Measurements from ENCODE around the gene AMDHD2. TPM values are rescaled to one million over a fixed set of nuclear protein-coding genes. Genes with fewer than 3 reads are reported as not detected.

The AMDHD2 gene
- total RNA-seq, 4 donors from 2014 or later = 30.2 to 115 (median 52.4) TPM

DNA sequence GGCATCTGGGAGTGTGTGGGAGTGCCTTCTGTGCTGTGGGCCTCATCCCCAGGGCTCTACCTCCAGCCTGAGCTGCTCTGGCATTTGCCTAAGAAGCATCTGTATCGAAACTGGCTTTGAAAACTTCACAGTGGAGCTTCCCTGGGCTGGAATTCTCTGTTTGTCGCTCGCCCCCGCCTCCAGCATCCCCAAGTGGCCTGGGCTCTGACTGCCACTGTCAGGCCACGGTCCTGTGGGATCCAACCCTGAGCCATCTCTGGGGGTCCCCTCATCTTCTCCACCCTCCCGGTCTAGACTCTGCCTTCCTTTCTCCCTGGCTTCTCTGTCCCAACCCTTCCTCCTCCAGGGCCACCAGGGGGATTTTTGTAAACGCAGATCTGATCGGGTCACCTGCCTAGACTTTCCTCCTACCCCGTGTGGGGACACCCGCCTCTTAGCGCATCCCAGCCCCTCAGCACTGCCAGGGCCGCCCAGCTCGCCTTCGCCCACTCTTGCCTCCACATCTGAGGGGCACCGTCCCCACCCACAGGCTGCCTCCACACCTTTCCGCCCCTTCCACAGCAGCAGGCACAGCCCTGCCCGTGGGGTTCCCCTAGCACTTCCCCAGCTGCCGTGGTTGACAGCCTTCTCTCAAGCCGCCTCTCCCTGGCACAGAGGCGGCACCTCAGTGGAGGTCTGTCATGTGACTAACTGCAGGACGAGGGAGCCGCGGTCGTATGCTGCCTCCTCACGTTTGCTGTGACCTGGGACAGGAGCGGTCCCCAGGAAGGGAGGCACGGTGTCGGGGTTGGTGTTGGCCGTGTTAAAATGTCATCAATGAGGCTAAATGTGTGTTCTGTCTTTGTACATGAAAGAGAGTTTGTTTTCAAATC is 33.3 kb upstream of the AMDHD2 start:
- no peaks in the 10 kb centered on the region for H3K36me3 ChIP-seq
- H3K27ac ChIP-seq = no peak overlapping the region
- peak; percentile 75 for DNase-seq
- intact Hi-C loops (cut with DNase I; ENCODE audit: low total_unique reads) (no loop called here), in situ Hi-C loops (cut with MboI; ENCODE audit: low pct_ligation_motif_present in 1 of 4, low pct_unique_long_range_greater_than_20kb in 1 of 4, low sequenced_read_pairs in 3 of 4) (loop anchor here in 3 of 4 donors (25.0 kb wide), 3 partner anchors 150 to 325 kb away; partner anchors contain the start of genes ABCA3 (in 2 of the 3), CASKIN1 (in 1 of the 3) and TRAF7 (in 1 of the 3))
- no peaks in the 10 kb centered on the region for H3K27me3 ChIP-seq
- peaks cover 8 to 30% (median 10%) of the 10 kb centered on the region in 4 donors for H3K4me1 ChIP-seq
- H3K4me3 ChIP-seq = no peak overlapping the region
- TF ChIP-seq, protein P1, sequence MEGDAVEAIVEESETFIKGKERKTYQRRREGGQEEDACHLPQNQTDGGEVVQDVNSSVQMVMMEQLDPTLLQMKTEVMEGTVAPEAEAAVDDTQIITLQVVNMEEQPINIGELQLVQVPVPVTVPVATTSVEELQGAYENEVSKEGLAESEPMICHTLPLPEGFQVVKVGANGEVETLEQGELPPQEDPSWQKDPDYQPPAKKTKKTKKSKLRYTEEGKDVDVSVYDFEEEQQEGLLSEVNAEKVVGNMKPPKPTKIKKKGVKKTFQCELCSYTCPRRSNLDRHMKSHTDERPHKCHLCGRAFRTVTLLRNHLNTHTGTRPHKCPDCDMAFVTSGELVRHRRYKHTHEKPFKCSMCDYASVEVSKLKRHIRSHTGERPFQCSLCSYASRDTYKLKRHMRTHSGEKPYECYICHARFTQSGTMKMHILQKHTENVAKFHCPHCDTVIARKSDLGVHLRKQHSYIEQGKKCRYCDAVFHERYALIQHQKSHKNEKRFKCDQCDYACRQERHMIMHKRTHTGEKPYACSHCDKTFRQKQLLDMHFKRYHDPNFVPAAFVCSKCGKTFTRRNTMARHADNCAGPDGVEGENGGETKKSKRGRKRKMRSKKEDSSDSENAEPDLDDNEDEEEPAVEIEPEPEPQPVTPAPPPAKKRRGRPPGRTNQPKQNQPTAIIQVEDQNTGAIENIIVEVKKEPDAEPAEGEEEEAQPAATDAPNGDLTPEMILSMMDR (IDR thresholded peaks at IDR 0.05) = peak in 4 of 5 experiments; percentile 21 to 61 (median 32)
- TF ChIP-seq EP300 (IDR thresholded peaks at IDR 0.05; ENCODE audit: low read depth) = no peak
- no peaks in the 10 kb centered on the region for H3K9me3 ChIP-seq
- 59% methylated on average over 29 of the region's 29 CpGs; no CpG with 5 or more reads in 1 of the 2 donors for WGBS, 2 donors (ENCODE audit: low coverage in 1 of 2)

DNA sequence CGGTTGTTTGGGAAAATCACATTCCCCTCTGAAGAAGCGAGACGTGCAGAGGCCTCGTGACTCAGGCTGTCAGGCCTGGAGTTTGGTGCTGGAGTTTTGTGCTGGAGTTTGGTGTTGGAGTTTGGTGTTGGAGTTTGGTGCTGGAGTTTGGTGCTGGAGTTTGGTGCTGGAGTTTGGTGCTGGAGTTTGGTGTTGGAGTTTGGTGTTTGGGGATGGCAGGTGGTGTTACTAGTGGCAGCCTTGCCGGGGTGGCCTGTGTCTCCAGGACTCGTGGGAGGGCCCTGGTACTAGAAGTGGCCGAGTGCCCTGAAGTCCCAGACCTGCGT is 32.7 kb upstream of the AMDHD2 start:
- Histone ChIP-seq H3K4me1 (peaks cover 8 to 31% (median 10%) of the 10 kb centered on the region in 4 donors), H3K36me3 (no peaks in the 10 kb centered on the region)

DNA sequence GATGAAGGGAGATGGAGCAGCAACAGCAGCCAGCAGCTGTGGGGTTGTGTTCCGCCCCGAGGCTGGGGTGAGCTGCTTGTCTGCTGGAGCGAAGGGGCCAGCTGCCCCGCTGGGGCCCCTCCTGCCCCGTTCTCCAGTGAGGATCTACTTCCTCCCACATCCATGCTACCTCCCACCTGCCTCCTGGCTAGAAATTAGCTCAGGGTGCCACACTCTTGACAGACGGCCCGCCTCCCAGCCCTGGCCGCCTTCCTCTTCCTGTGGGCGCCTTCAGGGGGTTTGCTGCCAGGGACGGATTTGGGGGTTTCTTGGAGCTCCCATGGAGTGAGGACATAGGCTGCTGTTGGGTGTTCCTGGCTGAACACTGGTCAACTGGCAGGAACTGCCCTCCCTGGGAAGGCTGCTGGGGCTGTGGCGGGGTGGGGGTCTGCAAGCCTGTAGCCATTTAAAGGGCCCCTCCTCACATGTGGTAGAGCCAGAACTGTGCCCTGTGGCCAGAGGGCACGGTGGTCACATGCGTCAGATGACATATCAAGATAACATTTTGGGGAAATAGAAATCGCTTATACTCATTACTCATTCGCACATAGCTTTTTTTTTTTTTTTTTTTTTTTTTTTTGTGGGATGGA is 32.2 kb upstream of the AMDHD2 start:
- in situ Hi-C loops (cut with MboI; ENCODE audit: low pct_ligation_motif_present in 1 of 4, low pct_unique_long_range_greater_than_20kb in 1 of 4, low sequenced_read_pairs in 3 of 4) (loop anchor here in 3 of 4 donors (25.0 kb wide), 3 partner anchors 151 to 326 kb away; partner anchors contain the start of genes ABCA3 (in 2 of the 3), CASKIN1 (in 1 of the 3) and TRAF7 (in 1 of the 3)), intact Hi-C loops (cut with DNase I; ENCODE audit: low total_unique reads) (no loop called here)
- no peaks in the 10 kb centered on the region for H3K36me3 ChIP-seq
- peaks cover 4 to 30% (median 8%) of the 10 kb centered on the region in 4 donors for H3K4me1 ChIP-seq
- no peaks in the 10 kb centered on the region for H3K27me3 ChIP-seq
- TF ChIP-seq, protein P1 (IDR thresholded peaks at IDR 0.05) = no peak
- TF ChIP-seq POLR2A (IDR thresholded peaks at IDR 0.05) (no peak), POLR2AphosphoS5 (IDR thresholded peaks at IDR 0.05) (no peak)
- WGBS, 2 donors (ENCODE audit: low coverage in 1 of 2) = 81 to 100% methylated on average over 1 to 15 of the region's 15 CpGs
- no peak overlapping the region for H3K4me3 ChIP-seq
- H3K27ac ChIP-seq = no peak overlapping the region
- no peak for DNase-seq
- no peaks in the 10 kb centered on the region for H3K9me3 ChIP-seq

More for the DNA sequence above, 32.7 kb upstream of the AMDHD2 start:
- Histone ChIP-seq H3K27me3 (no peaks in the 10 kb centered on the region), H3K27ac (no peak overlapping the region), H3K4me3 (no peak overlapping the region), H3K9me3 (no peaks in the 10 kb centered on the region)
- TF ChIP-seq, protein P1 (IDR thresholded peaks at IDR 0.05) = no peak
- TF ChIP-seq POLR2A (IDR thresholded peaks at IDR 0.05) = no peak
- TF ChIP-seq EP300 (IDR thresholded peaks at IDR 0.05; ENCODE audit: low read depth) = no peak
- no peak for TF ChIP-seq POLR2AphosphoS5 (IDR thresholded peaks at IDR 0.05)
- no peak for DNase-seq
- intact Hi-C loops (cut with DNase I; ENCODE audit: low total_unique reads) = no loop called here
- WGBS, 2 donors (ENCODE audit: low coverage in 1 of 2) = 66% methylated on average over 8 of the region's 8 CpGs; no CpG with 5 or more reads in 1 of the 2 donors
- in situ Hi-C loops (cut with MboI; ENCODE audit: low pct_ligation_motif_present in 1 of 4, low pct_unique_long_range_greater_than_20kb in 1 of 4, low sequenced_read_pairs in 3 of 4) = loop anchor here in 3 of 4 donors (25.0 kb wide), 3 partner anchors 150 to 325 kb away; partner anchors contain the start of genes ABCA3 (in 2 of the 3), CASKIN1 (in 1 of the 3) and TRAF7 (in 1 of the 3)

DNA sequence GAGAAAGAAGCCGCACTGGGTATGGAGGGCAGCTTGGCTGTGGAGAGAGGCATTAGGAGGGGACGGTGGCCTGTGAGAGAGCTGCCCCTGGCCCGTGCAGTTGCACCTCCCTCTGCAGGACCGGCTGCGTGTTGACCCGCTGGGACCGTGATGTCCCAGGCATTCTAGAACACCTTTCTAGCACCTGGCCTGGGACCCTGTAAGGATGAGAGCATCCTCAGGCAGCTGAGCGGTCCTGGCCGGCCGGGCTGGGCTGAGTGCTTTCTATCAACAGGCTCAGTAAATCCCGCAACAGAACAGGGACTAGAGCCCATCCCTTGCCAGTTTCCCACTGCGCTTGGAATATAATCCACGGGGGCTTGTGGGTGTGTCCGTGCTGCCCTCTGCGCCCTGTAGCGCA is 30.6 kb upstream of the AMDHD2 start:
- intact Hi-C loops (cut with DNase I; ENCODE audit: low total_unique reads) = no loop called here
- in situ Hi-C loops (cut with MboI; ENCODE audit: low pct_ligation_motif_present in 1 of 4, low pct_unique_long_range_greater_than_20kb in 1 of 4, low sequenced_read_pairs in 3 of 4) = loop anchor here in 3 of 4 donors (25.0 kb wide), 3 partner anchors 152 to 327 kb away; partner anchors contain the start of genes ABCA3 (in 2 of the 3), CASKIN1 (in 1 of the 3) and TRAF7 (in 1 of the 3)
- no peak for DNase-seq
- Histone ChIP-seq H3K4me3 (no peak overlapping the region), H3K9me3 (no peaks in the 10 kb centered on the region), H3K36me3 (no peaks in the 10 kb centered on the region), H3K27ac (no peak overlapping the region), H3K27me3 (no peaks in the 10 kb centered on the region), H3K4me1 (peaks cover 0 to 22% (median 3%) of the 10 kb centered on the region in 4 donors)
- WGBS, 2 donors (ENCODE audit: low coverage in 1 of 2) = 95 to 100% methylated on average over 1 to 16 of the region's 16 CpGs
- TF ChIP-seq EP300 (IDR thresholded peaks at IDR 0.05; ENCODE audit: low read depth) (no peak), POLR2A (IDR thresholded peaks at IDR 0.05) (no peak), POLR2AphosphoS5 (IDR thresholded peaks at IDR 0.05) (no peak)
- TF ChIP-seq, protein P1 (IDR thresholded peaks at IDR 0.05) = no peak
